ENCODE data around the gene GAPVD1.
"Not testable (repeated sequence)": the region's sequence is repeated elsewhere in the genome, so short reads cannot be mapped to it uniquely, and the experiment has no call there.

The GAPVD1 gene

GRCh38 chr9:125304273-125304672 is 42.6 kb downstream of the GAPVD1 start:
- DNase-seq (ENCODE audit: low spot score): no peak

GRCh38 chr9:125312411-125312810 is 50.8 kb downstream of the GAPVD1 start:
- no peak for DNase-seq (ENCODE audit: low spot score)

- DNase-seq (ENCODE audit: low spot score): not testable (repeated sequence)
These were observed 54.7 kb downstream of the GAPVD1 start for GRCh38 chr9:125316359-125316758.

- DNase-seq (ENCODE audit: low spot score): no peak
These were observed 56.1 kb downstream of the GAPVD1 start for GRCh38 chr9:125317704-125318103.

GRCh38 chr9:125321496-125321895 is 59.9 kb downstream of the GAPVD1 start:
- no peak for DNase-seq (ENCODE audit: low spot score)

GRCh38 chr9:125323615-125324014 is 62.0 kb downstream of the GAPVD1 start:
- DNase-seq (ENCODE audit: low spot score): no peak

GRCh38 chr9:125325826-125326225 is 64.2 kb downstream of the GAPVD1 start:
- DNase-seq (ENCODE audit: low spot score): no peak

- DNase-seq (ENCODE audit: low spot score): no peak
These were observed 68.4 kb downstream of the GAPVD1 start for GRCh38 chr9:125329978-125330377.

GRCh38 chr9:125330587-125330986 is 69.0 kb downstream of the GAPVD1 start:
- no peak for DNase-seq (ENCODE audit: low spot score)

GRCh38 chr9:125332527-125332926 is 70.9 kb downstream of the GAPVD1 start:
- DNase-seq (ENCODE audit: low spot score): no peak

GRCh38 chr9:125337236-125337635 is 75.6 kb downstream of the GAPVD1 start:
- no peak for DNase-seq (ENCODE audit: low spot score)

- DNase-seq (ENCODE audit: low spot score): no peak
These were observed 77.3 kb downstream of the GAPVD1 start for GRCh38 chr9:125338929-125339328.

GRCh38 chr9:125341566-125341965 is 79.9 kb downstream of the GAPVD1 start:
- no peak for DNase-seq (ENCODE audit: low spot score)

GRCh38 chr9:125343518-125344275 is 82.1 kb downstream of the GAPVD1 start:
- DNase-seq (ENCODE audit: low spot score): no peak

- DNase-seq (ENCODE audit: low spot score): no peak
These were observed 84.6 kb downstream of the GAPVD1 start for GRCh38 chr9:125346080-125346732.

GRCh38 chr9:125355601-125356000 is 94.0 kb downstream of the GAPVD1 start:
- no peak for DNase-seq (ENCODE audit: low spot score)

- DNase-seq (ENCODE audit: low spot score): no peak
These were observed 94.4 kb downstream of the GAPVD1 start for GRCh38 chr9:125356032-125356431.

- no peak for DNase-seq (ENCODE audit: low spot score)
These were observed 97.4 kb downstream of the GAPVD1 start for GRCh38 chr9:125359011-125359410.

GRCh38 chr9:125360601-125361000 is 99.0 kb downstream of the GAPVD1 start:
- DNase-seq (ENCODE audit: low spot score): no peak

GRCh38 chr9:125361837-125362531 is 100.4 kb downstream of the GAPVD1 start:
- no peak for DNase-seq (ENCODE audit: low spot score)

- no peak for DNase-seq (ENCODE audit: low spot score)
These were observed 105.0 kb downstream of the GAPVD1 start for GRCh38 chr9:125366676-125367075.

GRCh38 chr9:125370786-125371185 is 109.2 kb downstream of the GAPVD1 start:
- DNase-seq (ENCODE audit: low spot score): no peak

Data from kidney capillary endothelial cell (primary cell).